Coronary artery (tissue), 2 donors: ENCODE data around the gene ARHGAP24.

ENCODE experiments used
- DNase-seq: peaks from one replicate; pipeline ENCODE4 v3.0.0-alpha.2; 2017; ENCODE audit warnings: low spot score
- H3K27ac ChIP-seq, 2 donors: fragments of 200-600 bp; sonication (generic); one replicate each; pipeline ENCODE4 v1.5.1; 2016 to 2019
- H3K4me3 ChIP-seq: fragments of 200-600 bp; sonication (generic); 2 replicates; pipeline ENCODE4 v1.5.1; 2016; ENCODE audit warnings: mild to moderate bottlenecking, moderate library complexity
- CTCF ChIP-seq: fragments of 200-600 bp; sonication (generic); IDR thresholded peaks from one replicate; pipeline ENCODE4 v1.5.1; 2019; ENCODE audit warnings: antibody characterized with exemption

ARHGAP24 gene

DNA sequence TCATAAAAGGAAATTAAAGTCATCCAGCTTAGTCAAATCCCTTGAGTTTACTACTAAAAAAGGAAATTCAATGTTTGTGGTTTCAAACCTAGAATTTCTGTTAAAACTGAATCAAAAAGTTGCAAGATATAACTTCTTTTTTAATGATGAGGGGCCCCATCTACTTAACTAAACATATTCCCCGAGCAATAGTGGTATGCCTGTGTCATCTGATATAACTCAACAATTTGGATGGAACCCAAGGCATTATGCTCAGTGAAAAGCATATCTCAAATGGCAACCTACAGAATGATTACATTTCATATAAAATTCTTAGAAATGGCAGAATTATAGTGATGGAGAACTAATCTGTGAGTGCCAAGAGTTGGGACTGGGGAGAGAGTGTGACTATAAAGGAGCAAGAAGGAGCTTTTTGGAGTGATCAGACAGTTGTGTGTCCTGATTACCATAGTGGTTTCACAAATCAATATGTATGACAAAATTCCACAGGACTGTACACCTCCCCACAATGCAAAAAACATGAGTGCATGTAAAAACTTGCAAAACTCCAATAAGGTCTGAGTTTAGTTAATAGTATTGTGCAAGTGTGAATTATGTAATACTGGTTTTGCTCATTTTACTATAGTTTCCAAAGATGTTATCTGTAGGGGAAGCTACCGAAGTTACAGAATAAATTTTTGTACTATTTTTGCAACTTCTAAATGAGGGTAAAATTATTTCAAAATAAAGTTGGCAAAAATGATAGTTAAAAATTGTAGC, 323.2 kb downstream of the ARHGAP24 start:
- H3K4me3 ChIP-seq = no peak overlapping the region
- TF ChIP-seq CTCF = no peak
- no peak for DNase-seq
- H3K27ac ChIP-seq = no peak overlapping the region

GRCh38 chr4:85803856-85804255, 328.9 kb downstream of the ARHGAP24 start:
- TF ChIP-seq CTCF = no peak
- Histone ChIP-seq H3K27ac (no peak overlapping the region), H3K4me3 (no peak overlapping the region)
- no peak for DNase-seq

GRCh38 chr4:85805891-85806290, 330.9 kb downstream of the ARHGAP24 start:
- Histone ChIP-seq H3K4me3 (no peak overlapping the region), H3K27ac (no peak overlapping the region)
- TF ChIP-seq CTCF = no peak
- no peak for DNase-seq

GRCh38 chr4:85806334-85806733, 331.4 kb downstream of the ARHGAP24 start:
- no peak for DNase-seq
- no peak overlapping the region for H3K27ac ChIP-seq
- TF ChIP-seq CTCF = no peak
- no peak overlapping the region for H3K4me3 ChIP-seq

DNA sequence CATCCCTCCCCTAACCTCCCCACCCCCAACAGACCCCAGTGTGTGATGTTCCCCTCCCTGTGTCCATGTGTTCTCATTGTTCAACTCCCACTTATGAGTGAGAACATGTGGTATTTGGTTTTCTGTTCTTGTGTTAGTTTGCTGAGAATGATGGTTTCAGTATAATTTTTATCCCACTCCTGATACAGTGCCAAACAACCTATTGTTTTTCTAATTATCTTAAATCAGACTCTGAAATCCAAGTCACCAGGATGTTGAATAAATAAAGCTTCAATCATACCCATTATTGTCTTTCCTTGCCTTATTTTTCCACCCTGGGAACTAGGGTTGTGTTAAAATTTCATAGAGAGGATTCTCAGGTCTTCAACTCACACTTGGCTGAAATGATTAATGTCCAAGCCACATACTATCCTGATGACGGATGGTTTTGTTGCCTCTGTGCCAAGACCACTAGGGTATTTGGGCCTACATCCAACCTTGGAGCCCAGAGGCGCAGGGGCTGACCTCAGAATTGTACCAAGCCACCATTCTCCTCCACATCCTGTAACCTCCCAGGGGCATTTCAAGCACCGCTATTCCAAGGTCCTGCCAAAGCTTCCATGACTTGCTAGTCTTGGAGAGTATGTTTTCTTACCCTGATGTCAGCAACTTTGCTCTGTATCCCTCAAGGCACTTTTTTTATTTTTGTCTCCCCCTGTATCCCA, 332.4 kb downstream of the ARHGAP24 start:
- no peak for TF ChIP-seq CTCF
- DNase-seq = peak; percentile 83
- peak overlapping the region; percentile 19 for H3K4me3 ChIP-seq
- H3K27ac ChIP-seq = peak overlapping the region; percentile 38 to 50

- peak overlapping the region; percentile 38 to 50 for H3K27ac ChIP-seq
- no peak for DNase-seq
- no peak overlapping the region for H3K4me3 ChIP-seq
- TF ChIP-seq CTCF = no peak
Observed at GRCh38 chr4:85808104-85808503, 333.2 kb downstream of the ARHGAP24 start.

GRCh38 chr4:85808864-85809263, 333.9 kb downstream of the ARHGAP24 start:
- no peak for DNase-seq
- TF ChIP-seq CTCF = no peak
- Histone ChIP-seq H3K4me3 (no peak overlapping the region), H3K27ac (peak overlapping the region in 1 of 2 donors; percentile 38)
